K562 (cell line): ENCODE data around the gene FXN.

Experiments used
- CTCF ChIP-seq, 3 experiments: IDR thresholded peaks in 2 of 3; conservative IDR thresholded peaks in 1 of 3; 2 replicates each; pipeline ENCODE4 v1.5.1; 2011 to 2012; ENCODE audit warnings: low read length in 3 of 3, mild to moderate bottlenecking in 3 of 3, control low read depth in 2 of 3, improper control_type of control experiment in 1 of 3, inconsistent platforms in 1 of 3, low read depth in 1 of 3, mixed read lengths in 1 of 3, moderate library complexity in 1 of 3; ENCODE audit not compliant: insufficient read depth in 2 of 3
- IRF2 ChIP-seq: sonication (generic); formaldehyde crosslinking; IDR thresholded peaks from 2 replicates; pipeline ENCODE4 v1.8.1; 2022; ENCODE audit warnings: mild to moderate bottlenecking, missing genetic modification reagents
- MYBL2 ChIP-seq, 2 experiments: fragments of 450-650 bp in 1 of 2; sonication (generic) in 1 of 2; formaldehyde crosslinking in 1 of 2; IDR thresholded peaks; 2 replicates each; pipeline versions ENCODE4 v1.6.1 to v1.8.1; 2017 to 2022; ENCODE audit warnings: borderline replicate concordance in 1 of 2, inconsistent platforms in 1 of 2, low read depth in 1 of 2, mild to moderate bottlenecking in 1 of 2, missing genetic modification reagents in 1 of 2, moderate library complexity in 1 of 2
- POLR2A ChIP-seq: fragments of 450-650 bp; conservative IDR thresholded peaks from 2 replicates; pipeline ENCODE4 v1.6.1; 2016
- SMAD1 ChIP-seq: fragments of 150-350 bp; IDR thresholded peaks from 2 replicates; pipeline ENCODE4 v1.6.1; 2014; ENCODE audit warnings: low read length, low read depth; ENCODE audit not compliant: partially characterized antibody
- ZBTB8A ChIP-seq: fragments of 450-650 bp; IDR thresholded peaks from 2 replicates; pipeline ENCODE4 v1.6.1; 2018; ENCODE audit warnings: mild to moderate bottlenecking, moderate library complexity; ENCODE audit not compliant: partially characterized antibody

- TF ChIP-seq POLR2A (no peak), MYBL2 (IDR thresholded peaks at IDR 0.05; ENCODE audit: low read depth) (no peak), MYBL2 (CRISPR knock-in tag; IDR thresholded peaks at IDR 0.05; ENCODE audit: borderline replicate concordance) (no peak), IRF2 (CRISPR knock-in tag) (no peak), SMAD1 (no peak), ZBTB8A (no peak), CTCF (IDR thresholded peaks at IDR 0.05 in 2 of 3, conservative IDR thresholded peaks at IDR 0.05 in 1 of 3; ENCODE audit: insufficient read depth in 2 of 3, low read depth in 1 of 3, low read length in 3 of 3) (no peak)
Observed at GRCh38 chr9:69085569-69086283, 50.2 kb downstream of the FXN start.
